Breast epithelium (tissue), 3 donors: ENCODE measurements around the gene MALRD1.

Experiments
- CTCF ChIP-seq, 3 donors: fragments of 450-650 bp; IDR thresholded peaks; one replicate each; pipeline ENCODE4 v1.5.1; 2016 to 2017; ENCODE audit warnings: antibody characterized with exemption in 3 of 3, mild to moderate bottlenecking in 3 of 3, moderate library complexity in 3 of 3
- POLR2AphosphoS5 ChIP-seq, 3 donors: sonication (generic); formaldehyde crosslinking; IDR thresholded peaks; one replicate each; pipeline ENCODE4 v1.6.1; 2017; ENCODE audit warnings: antibody characterized with exemption in 3 of 3

GRCh38 chr10:19245889-19246752, 197.5 kb downstream of the MALRD1 start:
- TF ChIP-seq POLR2AphosphoS5 (IDR thresholded peaks at IDR 0.05) (no peak), CTCF (IDR thresholded peaks at IDR 0.05) (no peak)
